ENCODE data around the gene C2. TPM values are rescaled to one million over a fixed set of nuclear protein-coding genes. Genes with fewer than 3 reads are reported as not detected.

The C2 gene
- 0.19 TPM in 1 of 2 replicates, not detected in the other for total RNA-seq

GRCh38 chr6:31927242-31927862, at the start of gene C2:
C2 (plus strand) TSS chr6:31927717; CDS start chr6:31927753, 36 bp downstream.

GRCh38 chr6:31878726-31879125, 48.8 kb upstream of the C2 start, which contains the start of gene SLC44A4:
SLC44A4 (minus strand) TSS chr6:31878997; CDS start chr6:31878980, 17 bp downstream.

GRCh38 chr6:31897612-31898382, 29.7 kb upstream of the C2 start, which contains the start of gene EHMT2:
EHMT2 (minus strand) TSS chr6:31897698; CDS start chr6:31897677, 21 bp downstream.

GRCh38 chr6:31901953-31902643, 25.4 kb upstream of the C2 start, which contains the start of gene ZBTB12:
ZBTB12 (minus strand) TSS chr6:31902086; CDS start chr6:31901305, 781 bp downstream.

GRCh38 chr6:31945507-31946369, 18.2 kb downstream of the C2 start, which contains the start of gene CFB:
CFB (plus strand) TSS chr6:31946095; CDS start chr6:31946222, 127 bp downstream.

GRCh38 chr6:31958741-31959739, 31.5 kb downstream of the C2 start, which contains the start of the genes NELFE and SKIC2:
NELFE (minus strand) TSS chr6:31958971; CDS start chr6:31958446, 525 bp downstream.
SKIC2 (plus strand) TSS chr6:31959175; CDS start chr6:31959193, 18 bp downstream.

GRCh38 chr6:31971993-31972708, 44.6 kb downstream of the C2 start, which contains the start of gene DXO:
DXO (minus strand) TSS chr6:31972138; CDS start chr6:31971675, 463 bp downstream.

GRCh38 chr6:31981744-31982143, 54.2 kb downstream of the C2 start, which contains the start of gene C4A:
C4A (plus strand) TSS chr6:31982057; CDS start chr6:31982108, 51 bp downstream.

Other genes starting within 250 kb of the C2 start
- 1.1 and 1.3 TPM in 2 replicates for gene LY6G5C, start 246.7 kb upstream of the C2 start, total RNA-seq
- gene ABHD16A, start 224.4 kb upstream of the C2 start, total RNA-seq: 49.1 and 57.8 TPM in 2 replicates
- gene LY6G6F, start 220.9 kb upstream of the C2 start, total RNA-seq: not detected in 2 replicates
- not detected in 2 replicates for gene LY6G6D, start 212.4 kb upstream of the C2 start, total RNA-seq
- not detected in 2 replicates for gene LY6G6C, start 206.0 kb upstream of the C2 start, total RNA-seq
- gene MPIG6B, start 204.3 kb upstream of the C2 start, total RNA-seq: not detected in 2 replicates
- 82.0 and 106 TPM in 2 replicates for gene DDAH2, start 198.4 kb upstream of the C2 start, total RNA-seq
- gene CLIC1, start 191.2 kb upstream of the C2 start, total RNA-seq: 714 and 927 TPM in 2 replicates
- gene MSH5, start 187.7 kb upstream of the C2 start, total RNA-seq: 3.7 and 4.6 TPM in 2 replicates
- 0.81 and 1.3 TPM in 2 replicates for gene SAPCD1, start 165.1 kb upstream of the C2 start, total RNA-seq
- gene VWA7, start 150.4 kb upstream of the C2 start, total RNA-seq: 0.09 TPM in 1 of 2 replicates, not detected in the other
- gene VARS1, start 132.0 kb upstream of the C2 start, total RNA-seq: 64.4 and 67.7 TPM in 2 replicates
- gene LSM2, start 120.8 kb upstream of the C2 start, total RNA-seq: 33.2 and 44.6 TPM in 2 replicates
- gene HSPA1L, start 112.4 kb upstream of the C2 start, total RNA-seq: 0.72 and 0.85 TPM in 2 replicates
- gene HSPA1A, start 112.2 kb upstream of the C2 start, total RNA-seq: 73.9 and 103 TPM in 2 replicates
- 73.8 and 84.7 TPM in 2 replicates for gene HSPA1B, start 100.0 kb upstream of the C2 start, total RNA-seq
- 38.6 and 40.2 TPM in 2 replicates for gene NEU1, start 64.9 kb upstream of the C2 start, total RNA-seq
- gene SLC44A4, start 48.7 kb upstream of the C2 start, total RNA-seq: under 0.01 TPM in 1 of 2 replicates, not detected in the other
- 54.2 and 56.9 TPM in 2 replicates for gene EHMT2, start 30.0 kb upstream of the C2 start, total RNA-seq
- gene ZBTB12, start 25.6 kb upstream of the C2 start, total RNA-seq: 4.2 and 6.8 TPM in 2 replicates
- gene CFB, start 18.4 kb downstream of the C2 start, total RNA-seq: 0.90 and 4.7 TPM in 2 replicates
- 99.7 and 109 TPM in 2 replicates for gene NELFE, start 31.3 kb downstream of the C2 start, total RNA-seq
- 40.9 and 43.4 TPM in 2 replicates for gene SKIC2, start 31.5 kb downstream of the C2 start, total RNA-seq
- 7.8 and 11.1 TPM in 2 replicates for gene DXO, start 44.4 kb downstream of the C2 start, total RNA-seq
- gene C4A, start 54.3 kb downstream of the C2 start, total RNA-seq: 0.99 and 2.0 TPM in 2 replicates
- 0.63 and 1.8 TPM in 2 replicates for gene C4B, start 87.1 kb downstream of the C2 start, total RNA-seq
- gene CYP21A2, start 110.7 kb downstream of the C2 start, total RNA-seq: not detected in 2 replicates
- gene TNXB, start 181.6 kb downstream of the C2 start, total RNA-seq: 0.36 and 1.5 TPM in 2 replicates
- gene ATF6B, start 200.5 kb downstream of the C2 start, total RNA-seq: 11.1 and 11.2 TPM in 2 replicates
- 5.0 and 6.3 TPM in 2 replicates for gene FKBPL, start 202.6 kb downstream of the C2 start, total RNA-seq
- gene PRRT1, start 224.2 kb downstream of the C2 start, total RNA-seq: 0.09 TPM in 1 of 2 replicates, not detected in the other
- gene PPT2, start 226.4 kb downstream of the C2 start, total RNA-seq: 52.3 and 52.8 TPM in 2 replicates
- 1.6 and 2.5 TPM in 2 replicates for gene EGFL8, start 236.9 kb downstream of the C2 start, total RNA-seq
- gene AGPAT1, start 248.4 kb downstream of the C2 start, total RNA-seq: 8.4 and 13.0 TPM in 2 replicates